ENCODE measurements around the gene DYRK4. TPM values are rescaled to one million over a fixed set of nuclear protein-coding genes. Genes with fewer than 3 reads are reported as not detected.

The DYRK4 gene
- total and polyA plus RNA-seq, 2 of the 13 experiments (the other 11 are each of a cell fraction or from before 2014, with no cell fraction given), result 29.4 to 40.2 TPM

DNA sequence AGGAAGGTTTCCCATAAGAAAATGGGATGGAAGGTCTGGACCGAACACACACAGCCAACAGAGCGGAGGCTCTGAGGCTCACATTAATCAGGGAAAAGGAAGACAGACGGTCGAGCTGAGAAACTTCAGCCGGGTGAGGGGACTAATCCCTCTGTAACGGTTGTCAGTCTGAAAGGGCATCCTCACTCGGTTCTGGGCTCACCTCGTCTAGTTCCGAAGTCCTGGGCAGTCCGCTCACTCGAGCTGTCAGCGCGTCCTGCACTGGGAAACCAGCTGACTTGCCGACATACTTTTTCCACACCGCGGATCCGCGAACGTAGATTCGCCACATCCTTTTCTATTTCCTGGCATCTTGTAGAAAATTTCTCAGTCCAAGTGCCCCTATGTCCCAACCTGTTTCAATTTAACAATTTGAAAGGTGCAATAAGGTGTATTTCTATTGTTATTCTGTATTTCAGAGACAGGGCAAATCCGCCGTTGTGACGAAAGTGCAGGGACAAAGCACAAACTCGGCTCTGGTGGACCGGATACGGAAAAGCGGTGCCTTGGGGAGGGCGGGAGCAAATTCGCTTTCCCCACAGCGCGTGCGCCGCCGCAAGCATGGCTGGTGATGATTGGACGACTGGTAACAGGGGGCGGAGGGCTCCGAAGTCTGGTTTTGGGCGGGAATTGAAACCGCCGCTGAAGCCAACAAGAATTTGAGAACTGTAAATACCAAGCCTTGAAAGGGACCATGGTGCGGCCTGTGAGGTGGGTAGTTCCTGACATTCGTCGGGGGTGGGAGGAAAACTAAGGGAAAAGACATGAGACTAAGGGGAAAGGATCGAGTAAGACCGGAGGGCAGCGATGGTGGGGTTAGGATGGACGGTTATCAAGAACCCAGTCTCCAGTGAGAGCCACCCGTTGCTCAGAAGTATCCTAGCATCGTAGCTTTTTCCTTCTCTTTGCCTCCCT is 23.5 kb upstream of the DYRK4 start, which contains the start of gene RAD51AP1 (continued):
- TF ChIP-seq, protein P1, sequence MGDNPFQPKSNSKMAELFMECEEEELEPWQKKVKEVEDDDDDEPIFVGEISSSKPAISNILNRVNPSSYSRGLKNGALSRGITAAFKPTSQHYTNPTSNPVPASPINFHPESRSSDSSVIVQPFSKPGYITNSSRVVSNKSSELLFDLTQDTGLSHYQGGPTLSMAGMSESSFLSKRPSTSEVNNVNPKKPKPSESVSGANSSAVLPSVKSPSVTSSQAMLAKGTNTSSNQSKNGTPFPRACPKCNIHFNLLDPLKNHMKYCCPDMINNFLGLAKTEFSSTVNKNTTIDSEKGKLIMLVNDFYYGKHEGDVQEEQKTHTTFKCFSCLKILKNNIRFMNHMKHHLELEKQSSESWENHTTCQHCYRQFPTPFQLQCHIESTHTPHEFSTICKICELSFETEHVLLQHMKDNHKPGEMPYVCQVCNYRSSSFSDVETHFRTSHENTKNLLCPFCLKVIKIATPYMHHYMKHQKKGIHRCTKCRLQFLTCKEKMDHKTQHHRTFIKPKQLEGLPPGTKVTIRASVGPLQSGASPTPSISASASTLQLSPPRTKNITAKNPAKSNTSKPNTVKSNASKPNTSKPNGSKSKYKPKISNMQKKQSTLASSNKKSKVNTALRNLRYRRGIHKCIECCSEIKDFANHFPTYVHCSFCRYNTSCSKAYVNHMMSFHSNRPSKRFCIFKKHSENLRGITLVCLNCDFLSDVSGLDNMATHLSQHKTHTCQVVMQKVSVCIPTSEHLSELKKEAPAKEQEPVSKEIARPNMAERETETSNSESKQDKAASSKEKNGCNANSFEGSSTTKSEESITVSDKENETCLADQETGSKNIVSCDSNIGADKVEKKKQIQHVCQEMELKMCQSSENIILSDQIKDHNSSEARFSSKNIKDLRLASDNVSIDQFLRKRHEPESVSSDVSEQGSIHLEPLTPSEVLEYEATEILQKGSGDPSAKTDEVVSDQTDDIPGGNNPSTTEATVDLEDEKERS (CRISPR knock-in tag; IDR thresholded peaks at IDR 0.05), result 0 out of 2 replicates have a peak, but pooled peaks have one; percentile 61
- TF ChIP-seq, protein P2, sequence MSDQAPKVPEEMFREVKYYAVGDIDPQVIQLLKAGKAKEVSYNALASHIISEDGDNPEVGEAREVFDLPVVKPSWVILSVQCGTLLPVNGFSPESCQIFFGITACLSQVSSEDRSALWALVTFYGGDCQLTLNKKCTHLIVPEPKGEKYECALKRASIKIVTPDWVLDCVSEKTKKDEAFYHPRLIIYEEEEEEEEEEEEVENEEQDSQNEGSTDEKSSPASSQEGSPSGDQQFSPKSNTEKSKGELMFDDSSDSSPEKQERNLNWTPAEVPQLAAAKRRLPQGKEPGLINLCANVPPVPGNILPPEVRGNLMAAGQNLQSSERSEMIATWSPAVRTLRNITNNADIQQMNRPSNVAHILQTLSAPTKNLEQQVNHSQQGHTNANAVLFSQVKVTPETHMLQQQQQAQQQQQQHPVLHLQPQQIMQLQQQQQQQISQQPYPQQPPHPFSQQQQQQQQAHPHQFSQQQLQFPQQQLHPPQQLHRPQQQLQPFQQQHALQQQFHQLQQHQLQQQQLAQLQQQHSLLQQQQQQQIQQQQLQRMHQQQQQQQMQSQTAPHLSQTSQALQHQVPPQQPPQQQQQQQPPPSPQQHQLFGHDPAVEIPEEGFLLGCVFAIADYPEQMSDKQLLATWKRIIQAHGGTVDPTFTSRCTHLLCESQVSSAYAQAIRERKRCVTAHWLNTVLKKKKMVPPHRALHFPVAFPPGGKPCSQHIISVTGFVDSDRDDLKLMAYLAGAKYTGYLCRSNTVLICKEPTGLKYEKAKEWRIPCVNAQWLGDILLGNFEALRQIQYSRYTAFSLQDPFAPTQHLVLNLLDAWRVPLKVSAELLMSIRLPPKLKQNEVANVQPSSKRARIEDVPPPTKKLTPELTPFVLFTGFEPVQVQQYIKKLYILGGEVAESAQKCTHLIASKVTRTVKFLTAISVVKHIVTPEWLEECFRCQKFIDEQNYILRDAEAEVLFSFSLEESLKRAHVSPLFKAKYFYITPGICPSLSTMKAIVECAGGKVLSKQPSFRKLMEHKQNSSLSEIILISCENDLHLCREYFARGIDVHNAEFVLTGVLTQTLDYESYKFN (CRISPR knock-in tag; conservative IDR thresholded peaks at IDR 0.05), result 0 out of 2 replicates have a peak, but pooled peaks have one; percentile 13
- TF ChIP-seq PAF1 (CRISPR knock-in tag; IDR thresholded peaks at IDR 0.05), result no peak
- no peak for TF ChIP-seq ZSCAN25 (CRISPR knock-in tag; IDR thresholded peaks at IDR 0.05)
- TF ChIP-seq, protein P3, sequence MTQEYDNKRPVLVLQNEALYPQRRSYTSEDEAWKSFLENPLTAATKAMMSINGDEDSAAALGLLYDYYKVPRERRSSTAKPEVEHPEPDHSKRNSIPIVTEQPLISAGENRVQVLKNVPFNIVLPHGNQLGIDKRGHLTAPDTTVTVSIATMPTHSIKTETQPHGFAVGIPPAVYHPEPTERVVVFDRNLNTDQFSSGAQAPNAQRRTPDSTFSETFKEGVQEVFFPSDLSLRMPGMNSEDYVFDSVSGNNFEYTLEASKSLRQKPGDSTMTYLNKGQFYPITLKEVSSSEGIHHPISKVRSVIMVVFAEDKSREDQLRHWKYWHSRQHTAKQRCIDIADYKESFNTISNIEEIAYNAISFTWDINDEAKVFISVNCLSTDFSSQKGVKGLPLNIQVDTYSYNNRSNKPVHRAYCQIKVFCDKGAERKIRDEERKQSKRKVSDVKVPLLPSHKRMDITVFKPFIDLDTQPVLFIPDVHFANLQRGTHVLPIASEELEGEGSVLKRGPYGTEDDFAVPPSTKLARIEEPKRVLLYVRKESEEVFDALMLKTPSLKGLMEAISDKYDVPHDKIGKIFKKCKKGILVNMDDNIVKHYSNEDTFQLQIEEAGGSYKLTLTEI (CRISPR knock-in tag; conservative IDR thresholded peaks at IDR 0.05), result no peak
- TF ChIP-seq ADNP (CRISPR knock-in tag; IDR thresholded peaks at IDR 0.05), result no peak
- no peak for TF ChIP-seq CBX5 (CRISPR knock-in tag; IDR thresholded peaks at IDR 0.05; ENCODE audit: borderline replicate concordance)
- TF ChIP-seq KMT2B (CRISPR knock-in tag; IDR thresholded peaks at IDR 0.05), result peak; percentile 99
- TF ChIP-seq NR2F6 (IDR thresholded peaks at IDR 0.05), result no peak
- no peak for TF ChIP-seq NR2F6 (CRISPR knock-in tag; IDR thresholded peaks at IDR 0.05)
- TF ChIP-seq MIER2 (CRISPR knock-in tag; IDR thresholded peaks at IDR 0.05), result no peak
- TF ChIP-seq AGO1 (IDR thresholded peaks at IDR 0.05; ENCODE audit: low read depth, low read length, poor library complexity, severe bottlenecking), result no peak
- no peak for TF ChIP-seq FOXA1 (IDR thresholded peaks at IDR 0.05)
- peak; percentile 53 for TF ChIP-seq FOXA1 (CRISPR knock-in tag; IDR thresholded peaks at IDR 0.05)
- TF ChIP-seq, protein P4, sequence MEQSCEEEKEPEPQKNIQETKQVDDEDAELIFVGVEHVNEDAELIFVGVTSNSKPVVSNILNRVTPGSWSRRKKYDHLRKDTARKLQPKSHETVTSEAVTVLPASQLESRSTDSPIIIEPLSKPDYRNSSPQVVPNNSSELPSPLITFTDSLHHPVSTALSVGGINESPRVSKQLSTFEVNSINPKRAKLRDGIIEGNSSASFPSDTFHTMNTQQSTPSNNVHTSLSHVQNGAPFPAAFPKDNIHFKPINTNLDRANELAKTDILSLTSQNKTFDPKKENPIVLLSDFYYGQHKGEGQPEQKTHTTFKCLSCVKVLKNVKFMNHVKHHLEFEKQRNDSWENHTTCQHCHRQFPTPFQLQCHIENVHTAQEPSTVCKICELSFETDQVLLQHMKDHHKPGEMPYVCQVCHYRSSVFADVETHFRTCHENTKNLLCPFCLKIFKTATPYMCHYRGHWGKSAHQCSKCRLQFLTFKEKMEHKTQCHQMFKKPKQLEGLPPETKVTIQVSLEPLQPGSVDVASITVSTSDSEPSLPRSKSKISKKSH (CRISPR knock-in tag; IDR thresholded peaks at IDR 0.05; ENCODE audit: borderline replicate concordance), result no peak
- TF ChIP-seq, protein P5, sequence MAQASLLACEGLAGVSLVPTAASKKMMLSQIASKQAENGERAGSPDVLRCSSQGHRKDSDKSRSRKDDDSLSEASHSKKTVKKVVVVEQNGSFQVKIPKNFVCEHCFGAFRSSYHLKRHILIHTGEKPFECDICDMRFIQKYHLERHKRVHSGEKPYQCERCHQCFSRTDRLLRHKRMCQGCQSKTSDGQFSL (CRISPR knock-in tag; IDR thresholded peaks at IDR 0.05), result no peak
- TF ChIP-seq GATAD1 (CRISPR knock-in tag; IDR thresholded peaks at IDR 0.05), result peak; percentile 99
- no peak for TF ChIP-seq ZMAT3 (CRISPR knock-in tag; conservative IDR thresholded peaks at IDR 0.05)
- TF ChIP-seq ZNF709 (CRISPR knock-in tag; IDR thresholded peaks at IDR 0.05), result no peak
- no peak for TF ChIP-seq RAD21 (CRISPR knock-in tag; IDR thresholded peaks at IDR 0.05)
